ENCODE results near the gene IPCEF1.
"Not testable (repeated sequence)": the region's sequence is repeated elsewhere in the genome, so short reads cannot be mapped to it uniquely, and the experiment has no call there.

IPCEF1 gene

DNA sequence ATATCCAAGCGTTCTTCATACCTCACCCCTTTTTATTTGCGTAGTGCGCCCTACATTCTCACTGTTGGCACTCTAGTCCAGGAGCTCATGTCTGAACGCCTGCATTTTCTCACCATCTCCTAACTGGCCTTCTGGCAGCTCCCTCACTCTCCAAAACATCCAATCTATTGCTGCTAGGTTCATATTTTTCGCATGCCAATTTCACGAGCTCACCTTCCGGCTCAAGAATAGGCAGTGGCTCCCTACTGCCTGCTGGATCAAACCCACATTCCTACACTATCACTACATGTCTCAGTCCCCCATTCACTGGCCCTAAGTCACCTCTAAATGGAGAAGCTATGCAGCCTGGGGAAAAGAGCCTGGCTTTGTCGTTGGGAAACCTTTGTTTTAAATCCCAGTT lies 115.0 kb downstream of the IPCEF1 start:
- DNase-seq (ENCODE audit: extremely low spot score): no peak
- CTCF ChIA-PET: interaction anchor here (0.6 kb wide), 1 partner anchor 925 kb away, joined by 3 read pairs; no protein-coding TSS in a partner anchor
- TF ChIP-seq FOXA1 (IDR thresholded peaks at IDR 0.05): no peak
- TF ChIP-seq NFRKB (IDR thresholded peaks at IDR 0.05): no peak
- TF ChIP-seq CTBP1 (IDR thresholded peaks at IDR 0.05; ENCODE audit: borderline replicate concordance): no peak
- TF ChIP-seq HDGF (IDR thresholded peaks at IDR 0.05; ENCODE audit: borderline replicate concordance): no peak
- no peak for TF ChIP-seq BHLHE40 (IDR thresholded peaks at IDR 0.05; ENCODE audit: borderline replicate concordance)
- no peak for TF ChIP-seq ELF4 (IDR thresholded peaks at IDR 0.05)
- no peak for TF ChIP-seq TARDBP (IDR thresholded peaks at IDR 0.05)
- TF ChIP-seq SUZ12 (IDR thresholded peaks at IDR 0.05): no peak
- no peak for TF ChIP-seq ZNF384 (IDR thresholded peaks at IDR 0.05)
- TF ChIP-seq LEF1 (IDR thresholded peaks at IDR 0.05; ENCODE audit: borderline replicate concordance): no peak
- no peak for TF ChIP-seq FOXK2 (IDR thresholded peaks at IDR 0.05)
- no peak for TF ChIP-seq FOXM1 (IDR thresholded peaks at IDR 0.05; ENCODE audit: borderline replicate concordance)
- no peak for TF ChIP-seq SP1 (IDR thresholded peaks at IDR 0.05)
- POLR2A ChIA-PET: interaction anchor here (0.6 kb wide), 1 partner anchor 9 kb away, joined by 3 read pairs; no protein-coding TSS in a partner anchor

DNA sequence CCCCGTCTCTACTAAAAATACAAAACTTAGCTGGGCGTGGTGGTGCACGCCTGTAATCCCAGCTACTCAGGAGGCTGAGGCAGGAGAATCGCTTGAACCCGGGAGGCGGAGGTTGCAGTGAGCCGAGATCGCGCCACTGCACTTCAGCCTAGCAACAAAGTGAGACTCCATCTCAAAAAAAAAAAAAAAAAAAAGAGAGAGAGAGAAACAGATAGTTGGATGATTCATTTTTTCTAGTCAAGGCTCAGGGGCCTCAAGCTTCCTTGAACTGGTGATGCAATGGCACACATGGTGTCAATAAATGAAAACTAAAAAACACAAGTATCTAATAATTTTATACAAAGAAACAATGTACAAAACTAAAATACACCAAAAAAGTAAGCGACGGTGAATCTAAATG lies 115.5 kb downstream of the IPCEF1 start:
- POLR2A ChIA-PET; DNase-seq (ENCODE audit: extremely low spot score): not testable (repeated sequence)

DNA sequence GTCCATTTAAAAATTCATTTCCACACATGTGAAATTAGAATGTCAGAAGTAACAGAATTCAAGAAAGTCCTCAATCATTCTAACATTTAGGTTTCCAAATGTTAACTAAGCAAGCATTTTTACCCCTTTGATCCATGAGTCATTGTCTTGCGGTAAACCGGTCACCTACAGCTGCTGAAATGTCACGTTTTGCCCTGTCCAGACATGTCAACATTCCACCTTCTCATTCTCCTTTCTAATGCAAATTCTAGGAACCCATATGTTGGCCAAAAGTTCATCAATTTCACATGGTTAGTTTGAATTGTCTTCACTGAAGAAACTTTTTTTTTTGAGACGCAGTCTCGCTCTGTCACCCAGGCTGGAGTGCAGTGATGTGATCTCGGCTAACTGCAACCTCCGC lies 117.2 kb downstream of the IPCEF1 start:
- POLR2A ChIA-PET: no interaction called here

More for the DNA sequence above, 115.5 kb downstream of the IPCEF1 start:
- CTCF ChIA-PET: interaction anchor here (0.6 kb wide), 1 partner anchor 925 kb away, joined by 3 read pairs; no protein-coding TSS in a partner anchor

DNA sequence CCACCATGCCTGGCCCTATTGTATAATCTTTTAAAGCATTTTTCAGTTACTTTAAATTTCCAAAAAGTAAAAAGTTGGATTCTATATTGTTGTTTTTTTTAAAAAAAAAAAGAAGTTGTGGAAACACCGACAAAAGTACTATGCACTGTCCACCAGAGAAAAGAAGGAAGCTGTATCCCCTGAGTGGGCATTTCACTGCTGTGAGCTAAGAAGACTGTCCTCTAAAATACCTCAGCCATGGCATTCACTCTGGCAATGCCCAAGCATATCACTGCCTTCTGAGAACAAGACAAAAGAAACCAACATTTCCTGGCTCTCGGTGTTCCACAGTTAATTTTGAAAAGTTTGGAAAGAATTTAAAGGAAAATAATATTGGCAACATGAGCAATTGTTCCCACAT lies 117.8 kb downstream of the IPCEF1 start:
- no peak for DNase-seq (ENCODE audit: extremely low spot score)
- ChIA-PET POLR2A (no interaction called here), CTCF (no interaction called here)
- TF ChIP-seq HDGF (IDR thresholded peaks at IDR 0.05; ENCODE audit: borderline replicate concordance) (no peak), NFRKB (IDR thresholded peaks at IDR 0.05) (no peak), FOXM1 (IDR thresholded peaks at IDR 0.05; ENCODE audit: borderline replicate concordance) (no peak), CTBP1 (IDR thresholded peaks at IDR 0.05; ENCODE audit: borderline replicate concordance) (no peak)

More for the DNA sequence above, 117.2 kb downstream of the IPCEF1 start:
- CTCF ChIA-PET: no interaction called here
- TF ChIP-seq TARDBP (IDR thresholded peaks at IDR 0.05): no peak
- no peak for TF ChIP-seq ELF4 (IDR thresholded peaks at IDR 0.05)
- no peak for TF ChIP-seq SP1 (IDR thresholded peaks at IDR 0.05)
- no peak for TF ChIP-seq ZNF384 (IDR thresholded peaks at IDR 0.05)
- no peak for TF ChIP-seq FOXK2 (IDR thresholded peaks at IDR 0.05)
- no peak for TF ChIP-seq SUZ12 (IDR thresholded peaks at IDR 0.05)
- TF ChIP-seq LEF1 (IDR thresholded peaks at IDR 0.05; ENCODE audit: borderline replicate concordance): no peak
- no peak for TF ChIP-seq BHLHE40 (IDR thresholded peaks at IDR 0.05; ENCODE audit: borderline replicate concordance)
- no peak for TF ChIP-seq FOXA1 (IDR thresholded peaks at IDR 0.05)
- TF ChIP-seq CTBP1 (IDR thresholded peaks at IDR 0.05; ENCODE audit: borderline replicate concordance): no peak
- no peak for TF ChIP-seq NFRKB (IDR thresholded peaks at IDR 0.05)
- TF ChIP-seq, protein P1, sequence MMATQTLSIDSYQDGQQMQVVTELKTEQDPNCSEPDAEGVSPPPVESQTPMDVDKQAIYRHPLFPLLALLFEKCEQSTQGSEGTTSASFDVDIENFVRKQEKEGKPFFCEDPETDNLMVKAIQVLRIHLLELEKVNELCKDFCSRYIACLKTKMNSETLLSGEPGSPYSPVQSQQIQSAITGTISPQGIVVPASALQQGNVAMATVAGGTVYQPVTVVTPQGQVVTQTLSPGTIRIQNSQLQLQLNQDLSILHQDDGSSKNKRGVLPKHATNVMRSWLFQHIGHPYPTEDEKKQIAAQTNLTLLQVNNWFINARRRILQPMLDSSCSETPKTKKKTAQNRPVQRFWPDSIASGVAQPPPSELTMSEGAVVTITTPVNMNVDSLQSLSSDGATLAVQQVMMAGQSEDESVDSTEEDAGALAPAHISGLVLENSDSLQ (IDR thresholded peaks at IDR 0.05): no peak
- DNase-seq (ENCODE audit: extremely low spot score): no peak

DNA sequence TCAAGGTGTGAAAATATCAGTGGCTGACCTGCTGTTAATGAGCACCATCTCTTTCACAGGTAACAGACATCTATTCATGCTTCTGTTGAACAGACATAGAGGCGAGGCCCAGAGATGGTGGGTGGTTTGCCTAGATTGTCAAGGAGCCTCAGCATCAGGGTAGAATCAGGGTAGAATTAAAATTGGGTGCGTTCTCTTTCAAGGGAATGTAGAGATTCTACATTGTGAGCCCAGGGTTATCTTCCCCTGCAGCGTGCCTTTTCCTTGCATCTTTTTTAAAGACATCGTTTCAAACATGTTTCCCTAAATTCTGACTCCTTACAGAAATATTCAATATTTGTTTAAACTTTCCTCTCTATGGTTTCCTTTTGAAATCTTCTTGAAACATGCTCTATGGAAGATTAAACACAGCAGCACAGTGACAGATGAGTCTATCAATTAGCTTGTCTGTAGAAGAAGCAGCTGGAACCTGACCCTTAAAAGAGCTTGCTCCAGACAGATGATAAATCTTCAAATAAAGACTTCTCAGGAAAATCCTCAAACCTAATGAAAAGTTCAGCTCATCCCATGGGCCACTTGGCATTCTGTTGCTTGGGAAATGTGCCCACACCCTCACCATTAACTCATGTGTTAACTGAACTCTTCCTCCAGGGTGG lies 119.8 kb downstream of the IPCEF1 start:
- CTCF ChIA-PET: no interaction called here
- TF ChIP-seq FOXM1 (IDR thresholded peaks at IDR 0.05; ENCODE audit: borderline replicate concordance): no peak
- TF ChIP-seq, protein P1 (IDR thresholded peaks at IDR 0.05): no peak
- no peak for TF ChIP-seq FOXK2 (IDR thresholded peaks at IDR 0.05)
- no peak for TF ChIP-seq SP1 (IDR thresholded peaks at IDR 0.05)
- no peak for TF ChIP-seq ARNT (IDR thresholded peaks at IDR 0.05)
- no peak for TF ChIP-seq L3MBTL2 (conservative IDR thresholded peaks at IDR 0.05)
- TF ChIP-seq SUZ12 (IDR thresholded peaks at IDR 0.05): no peak
- no peak for TF ChIP-seq BHLHE40 (IDR thresholded peaks at IDR 0.05; ENCODE audit: borderline replicate concordance)
- TF ChIP-seq TARDBP (IDR thresholded peaks at IDR 0.05): no peak
- TF ChIP-seq ELF4 (IDR thresholded peaks at IDR 0.05): no peak
- TF ChIP-seq HDGF (IDR thresholded peaks at IDR 0.05; ENCODE audit: borderline replicate concordance): no peak
- TF ChIP-seq NFRKB (IDR thresholded peaks at IDR 0.05): no peak
- no peak for TF ChIP-seq CTBP1 (IDR thresholded peaks at IDR 0.05; ENCODE audit: borderline replicate concordance)
- TF ChIP-seq LEF1 (IDR thresholded peaks at IDR 0.05; ENCODE audit: borderline replicate concordance): no peak
- TF ChIP-seq ZNF384 (IDR thresholded peaks at IDR 0.05): no peak
- no peak for TF ChIP-seq FOXA1 (IDR thresholded peaks at IDR 0.05)
- no peak for DNase-seq (ENCODE audit: extremely low spot score)
- POLR2A ChIA-PET: no interaction called here

DNA sequence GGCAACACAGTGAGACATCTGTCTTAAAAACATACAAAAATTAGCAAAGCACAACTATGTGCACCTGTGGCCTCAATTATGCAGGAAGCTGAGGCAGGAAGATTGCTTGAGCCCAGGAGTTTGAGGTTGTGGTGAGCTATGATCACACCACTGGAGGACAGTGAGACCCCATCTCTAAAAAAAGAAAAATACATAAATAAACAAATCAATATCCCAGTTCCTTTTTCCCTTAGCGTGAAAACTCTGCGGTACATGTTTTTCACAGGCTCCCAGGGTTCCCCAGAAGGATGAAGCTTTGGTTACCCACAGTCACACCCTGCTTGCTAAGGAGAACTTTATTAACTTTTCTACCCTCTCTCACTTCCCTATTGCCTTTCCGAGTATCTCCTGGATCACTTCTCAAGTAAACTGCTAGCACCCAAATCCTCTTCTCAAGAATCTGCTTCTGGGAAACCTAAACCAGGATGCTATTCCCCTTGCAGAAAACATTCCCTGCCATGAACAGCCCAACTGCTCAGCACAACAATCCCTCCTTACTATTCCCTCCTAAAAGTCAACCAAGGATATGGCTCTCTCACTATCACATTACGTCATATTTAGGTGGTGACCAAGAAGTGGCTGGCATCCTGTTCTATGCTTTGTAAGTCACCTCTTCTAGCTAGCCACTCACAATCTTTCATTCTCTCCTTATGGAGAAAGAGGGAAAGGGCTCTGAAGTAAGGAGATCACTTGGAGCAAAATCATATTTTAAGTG lies 122.4 kb downstream of the IPCEF1 start:
- no peak for DNase-seq (ENCODE audit: extremely low spot score)
- ChIA-PET CTCF (no interaction called here), POLR2A (no interaction called here)
- TF ChIP-seq ELF4 (IDR thresholded peaks at IDR 0.05): no peak
- no peak for TF ChIP-seq FOXM1 (IDR thresholded peaks at IDR 0.05; ENCODE audit: borderline replicate concordance)
- no peak for TF ChIP-seq SP1 (IDR thresholded peaks at IDR 0.05)
- TF ChIP-seq SUZ12 (IDR thresholded peaks at IDR 0.05): no peak
- no peak for TF ChIP-seq LEF1 (IDR thresholded peaks at IDR 0.05; ENCODE audit: borderline replicate concordance)
- TF ChIP-seq FOXK2 (IDR thresholded peaks at IDR 0.05): no peak
- no peak for TF ChIP-seq L3MBTL2 (conservative IDR thresholded peaks at IDR 0.05)
- no peak for TF ChIP-seq TARDBP (IDR thresholded peaks at IDR 0.05)
- TF ChIP-seq, protein P1 (IDR thresholded peaks at IDR 0.05): no peak
- TF ChIP-seq ARNT (IDR thresholded peaks at IDR 0.05): no peak
- no peak for TF ChIP-seq NFRKB (IDR thresholded peaks at IDR 0.05)
- no peak for TF ChIP-seq CTBP1 (IDR thresholded peaks at IDR 0.05; ENCODE audit: borderline replicate concordance)
- no peak for TF ChIP-seq HDGF (IDR thresholded peaks at IDR 0.05; ENCODE audit: borderline replicate concordance)
- no peak for TF ChIP-seq FOXA1 (IDR thresholded peaks at IDR 0.05)
